ENCODE measurements around the gene BFSP2. TPM values are rescaled to one million over a fixed set of nuclear protein-coding genes. Genes with fewer than 3 reads are reported as not detected.

BFSP2 gene
- total RNA-seq, 4 donors from 2014 or later = not detected

DNA sequence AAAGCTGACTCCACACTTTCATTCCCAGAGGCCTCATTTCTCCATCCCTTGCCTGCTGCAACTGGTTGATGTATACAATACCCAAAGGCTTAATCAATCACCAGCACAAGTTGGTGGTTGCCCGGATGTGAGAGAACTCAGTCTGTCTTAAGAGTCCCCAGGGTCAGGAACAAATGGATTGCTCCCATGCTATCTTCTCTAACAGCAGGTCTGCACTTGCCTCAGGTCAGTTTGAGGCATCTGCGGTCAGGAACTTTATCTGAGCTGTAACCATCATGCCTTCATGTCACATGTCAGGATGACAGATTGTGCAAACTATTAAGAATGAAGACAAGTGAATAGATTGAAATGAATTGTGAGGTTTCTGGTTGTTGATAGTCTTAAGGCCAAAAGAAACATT is 56.1 kb downstream of the BFSP2 start:
- H3K36me3 ChIP-seq = no peaks in the 10 kb centered on the region

GRCh38 chr3:133457025-133457424 is 57.2 kb downstream of the BFSP2 start:
- TF ChIP-seq, protein P1, sequence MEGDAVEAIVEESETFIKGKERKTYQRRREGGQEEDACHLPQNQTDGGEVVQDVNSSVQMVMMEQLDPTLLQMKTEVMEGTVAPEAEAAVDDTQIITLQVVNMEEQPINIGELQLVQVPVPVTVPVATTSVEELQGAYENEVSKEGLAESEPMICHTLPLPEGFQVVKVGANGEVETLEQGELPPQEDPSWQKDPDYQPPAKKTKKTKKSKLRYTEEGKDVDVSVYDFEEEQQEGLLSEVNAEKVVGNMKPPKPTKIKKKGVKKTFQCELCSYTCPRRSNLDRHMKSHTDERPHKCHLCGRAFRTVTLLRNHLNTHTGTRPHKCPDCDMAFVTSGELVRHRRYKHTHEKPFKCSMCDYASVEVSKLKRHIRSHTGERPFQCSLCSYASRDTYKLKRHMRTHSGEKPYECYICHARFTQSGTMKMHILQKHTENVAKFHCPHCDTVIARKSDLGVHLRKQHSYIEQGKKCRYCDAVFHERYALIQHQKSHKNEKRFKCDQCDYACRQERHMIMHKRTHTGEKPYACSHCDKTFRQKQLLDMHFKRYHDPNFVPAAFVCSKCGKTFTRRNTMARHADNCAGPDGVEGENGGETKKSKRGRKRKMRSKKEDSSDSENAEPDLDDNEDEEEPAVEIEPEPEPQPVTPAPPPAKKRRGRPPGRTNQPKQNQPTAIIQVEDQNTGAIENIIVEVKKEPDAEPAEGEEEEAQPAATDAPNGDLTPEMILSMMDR (IDR thresholded peaks at IDR 0.05) = no peak
- TF ChIP-seq POLR2AphosphoS5 (IDR thresholded peaks at IDR 0.05) (no peak), POLR2A (IDR thresholded peaks at IDR 0.05) (no peak), EP300 (IDR thresholded peaks at IDR 0.05) (no peak)
- H3K4me1 ChIP-seq = peaks cover 0 to 27% (median 9%) of the 10 kb centered on the region in 3 donors
- H3K9me3 ChIP-seq = no peaks in the 10 kb centered on the region
- no peak overlapping the region for H3K4me3 ChIP-seq
- no peaks in the 10 kb centered on the region for H3K27me3 ChIP-seq
- H3K36me3 ChIP-seq = no peaks in the 10 kb centered on the region
- no peak overlapping the region for H3K27ac ChIP-seq
- WGBS, 2 donors (ENCODE audit: low coverage in 1 of 2) = 80 to 93% methylated on average over 1 to 3 of the region's 3 CpGs
- no peak for ATAC-seq

More for the DNA sequence above, 56.1 kb downstream of the BFSP2 start:
- ATAC-seq = no peak
- Histone ChIP-seq H3K27me3 (no peaks in the 10 kb centered on the region), H3K9me3 (no peaks in the 10 kb centered on the region), H3K4me3 (no peak overlapping the region), H3K4me1 (peaks cover 0 to 23% (median 9%) of the 10 kb centered on the region in 3 donors), H3K27ac (no peak overlapping the region)
- TF ChIP-seq, protein P1 (IDR thresholded peaks at IDR 0.05) = no peak
- TF ChIP-seq POLR2A (IDR thresholded peaks at IDR 0.05) = no peak
- TF ChIP-seq POLR2AphosphoS5 (IDR thresholded peaks at IDR 0.05) = no peak
- no peak for TF ChIP-seq EP300 (IDR thresholded peaks at IDR 0.05)
- WGBS, 2 donors (ENCODE audit: low coverage in 1 of 2) = 50 to 67% methylated on average over 1 to 2 of the region's 2 CpGs

DNA sequence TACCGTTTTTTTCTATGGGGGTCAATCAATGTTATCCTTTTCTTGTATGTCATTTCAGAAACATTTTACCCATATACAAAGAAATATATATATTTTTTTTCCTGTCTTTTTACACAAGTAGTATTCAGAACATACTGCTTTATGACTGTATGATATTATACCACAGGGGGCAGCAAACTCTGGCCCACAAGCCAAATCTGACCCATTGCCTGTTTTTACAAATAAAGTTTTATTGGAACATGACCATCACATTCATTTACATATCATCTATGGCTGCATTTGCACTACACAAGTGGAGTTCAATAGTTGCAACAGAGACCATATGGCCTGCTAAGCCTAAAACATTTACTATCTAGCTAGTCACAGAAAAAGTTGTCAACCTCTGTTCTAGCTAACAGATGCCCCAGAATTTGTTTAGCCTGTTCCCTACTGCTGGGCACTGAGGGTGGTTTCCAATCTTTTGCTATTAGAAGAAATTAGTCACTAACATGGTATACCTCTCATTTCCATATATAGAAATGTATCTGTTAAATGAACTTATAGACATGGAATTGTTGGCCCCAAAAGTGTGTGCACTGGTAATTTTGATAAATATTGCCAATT is 57.7 kb downstream of the BFSP2 start:
- no peak for ATAC-seq
- WGBS, 2 donors (ENCODE audit: low coverage in 1 of 2) = 77 to 86% methylated on average over 1 of the region's 1 CpG
- Histone ChIP-seq H3K27ac (no peak overlapping the region), H3K4me3 (no peak overlapping the region), H3K4me1 (peaks cover 0 to 27% (median 9%) of the 10 kb centered on the region in 3 donors), H3K27me3 (no peaks in the 10 kb centered on the region), H3K36me3 (no peaks in the 10 kb centered on the region), H3K9me3 (no peaks in the 10 kb centered on the region)
- TF ChIP-seq, protein P1 (IDR thresholded peaks at IDR 0.05) = no peak
- TF ChIP-seq POLR2A (IDR thresholded peaks at IDR 0.05) = no peak
- TF ChIP-seq POLR2AphosphoS5 (IDR thresholded peaks at IDR 0.05) = no peak
- TF ChIP-seq EP300 (IDR thresholded peaks at IDR 0.05) = no peak

GRCh38 chr3:133459400-133459799 is 59.5 kb downstream of the BFSP2 start:
- Histone ChIP-seq H3K4me1 (peaks cover 0 to 27% (median 9%) of the 10 kb centered on the region in 3 donors), H3K36me3 (no peaks in the 10 kb centered on the region), H3K9me3 (no peaks in the 10 kb centered on the region), H3K27ac (peak overlapping the region in 3 of 4 donors; percentile 38 to 57 (median 45)), H3K27me3 (no peaks in the 10 kb centered on the region), H3K4me3 (no peak overlapping the region)
- no peak for TF ChIP-seq POLR2A (IDR thresholded peaks at IDR 0.05)
- TF ChIP-seq POLR2AphosphoS5 (IDR thresholded peaks at IDR 0.05) = peak; percentile 7
- 0 to 14% methylated on average over 1 to 3 of the region's 6 CpGs for WGBS, 2 donors (ENCODE audit: low coverage in 1 of 2)
- ATAC-seq = peak; percentile 75

DNA sequence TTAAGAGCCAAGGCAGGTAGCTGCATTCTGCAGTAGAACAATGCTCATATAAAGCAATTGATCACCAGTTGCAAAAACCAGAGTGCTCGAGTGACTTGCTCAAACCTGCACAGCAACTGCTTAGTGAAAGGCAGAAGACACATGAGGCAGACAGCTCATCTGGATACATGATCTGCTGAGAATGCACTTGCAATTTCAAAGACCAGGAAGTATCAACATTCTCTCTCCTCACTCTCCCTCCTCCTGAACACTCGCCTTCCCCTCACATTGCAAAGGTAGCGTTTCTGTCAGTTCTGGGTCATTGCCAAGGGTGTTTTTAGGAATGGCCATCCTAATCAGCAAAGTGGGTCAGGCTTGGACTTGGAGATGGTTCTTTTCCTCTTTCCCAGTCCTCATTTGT is 61.0 kb downstream of the BFSP2 start:
- no peak for ATAC-seq
- Histone ChIP-seq H3K4me3 (no peak overlapping the region), H3K27ac (no peak overlapping the region), H3K9me3 (no peaks in the 10 kb centered on the region), H3K27me3 (no peaks in the 10 kb centered on the region), H3K4me1 (peaks cover 0 to 27% (median 9%) of the 10 kb centered on the region in 3 donors), H3K36me3 (no peaks in the 10 kb centered on the region)
- TF ChIP-seq EP300 (IDR thresholded peaks at IDR 0.05) (no peak), POLR2A (IDR thresholded peaks at IDR 0.05) (no peak), POLR2AphosphoS5 (IDR thresholded peaks at IDR 0.05) (no peak)
- TF ChIP-seq, protein P1 (IDR thresholded peaks at IDR 0.05) = no peak
- 83 to 90% methylated on average over 2 to 3 of the region's 3 CpGs for WGBS, 2 donors (ENCODE audit: low coverage in 1 of 2)
